ENCODE data around the gene ADGRL3.

DNA sequence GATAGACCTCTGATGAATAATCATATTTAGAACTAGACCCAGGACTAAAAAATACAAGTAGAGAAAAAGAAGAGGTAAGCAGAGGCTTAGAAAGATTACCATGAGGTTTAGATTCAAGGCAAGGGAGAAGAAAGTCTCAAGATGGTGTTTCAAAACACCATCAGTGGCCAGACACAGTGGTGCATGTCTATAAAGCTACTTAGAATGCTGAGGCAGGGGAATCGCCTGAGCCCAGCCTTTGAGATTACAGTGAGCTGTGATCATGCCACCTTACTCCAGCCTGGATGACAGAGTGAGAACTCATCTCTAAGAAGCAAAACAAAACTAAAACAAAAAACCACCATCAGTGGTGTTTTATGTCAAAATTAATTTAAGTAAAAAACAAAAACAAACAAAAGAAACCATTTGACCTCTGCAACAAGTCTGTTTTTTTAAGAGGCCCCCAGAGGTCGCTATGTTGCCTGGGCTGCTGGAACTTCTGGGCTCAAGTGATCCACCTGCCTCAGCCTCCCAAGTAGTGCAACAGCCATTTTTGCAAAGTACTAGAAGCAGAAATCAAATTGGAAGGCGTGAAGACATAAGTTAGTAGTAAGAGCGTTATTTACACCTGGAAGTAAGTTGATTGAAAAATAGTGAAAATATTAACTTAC lies 784.3 kb downstream of the ADGRL3 start:
- TF ChIP-seq, protein P1, sequence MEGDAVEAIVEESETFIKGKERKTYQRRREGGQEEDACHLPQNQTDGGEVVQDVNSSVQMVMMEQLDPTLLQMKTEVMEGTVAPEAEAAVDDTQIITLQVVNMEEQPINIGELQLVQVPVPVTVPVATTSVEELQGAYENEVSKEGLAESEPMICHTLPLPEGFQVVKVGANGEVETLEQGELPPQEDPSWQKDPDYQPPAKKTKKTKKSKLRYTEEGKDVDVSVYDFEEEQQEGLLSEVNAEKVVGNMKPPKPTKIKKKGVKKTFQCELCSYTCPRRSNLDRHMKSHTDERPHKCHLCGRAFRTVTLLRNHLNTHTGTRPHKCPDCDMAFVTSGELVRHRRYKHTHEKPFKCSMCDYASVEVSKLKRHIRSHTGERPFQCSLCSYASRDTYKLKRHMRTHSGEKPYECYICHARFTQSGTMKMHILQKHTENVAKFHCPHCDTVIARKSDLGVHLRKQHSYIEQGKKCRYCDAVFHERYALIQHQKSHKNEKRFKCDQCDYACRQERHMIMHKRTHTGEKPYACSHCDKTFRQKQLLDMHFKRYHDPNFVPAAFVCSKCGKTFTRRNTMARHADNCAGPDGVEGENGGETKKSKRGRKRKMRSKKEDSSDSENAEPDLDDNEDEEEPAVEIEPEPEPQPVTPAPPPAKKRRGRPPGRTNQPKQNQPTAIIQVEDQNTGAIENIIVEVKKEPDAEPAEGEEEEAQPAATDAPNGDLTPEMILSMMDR (IDR thresholded peaks at IDR 0.05) = no peak
- TF ChIP-seq EP300 (IDR thresholded peaks at IDR 0.05) = no peak
